HG02840 (cell line): ENCODE measurements around the gene SUSD6.

ENCODE experiments used
- ATAC-seq: cut with Tn5 transposase; IDR thresholded peaks from one replicate; pipeline ENCODE4 v1.9.1; 2021; ENCODE audit warnings: mild to moderate bottlenecking, moderate library complexity, moderate number of reproducible peaks; ENCODE audit not compliant: unreplicated experiment, low FRiP score

SUSD6 gene

GRCh38 chr14:69611172-69612013, at the start of gene SUSD6:
SUSD6 (plus strand) TSS chr14:69611596; CDS start chr14:69658593, 46,997 bp downstream.
- peak; percentile 51 for ATAC-seq

GRCh38 chr14:69561893-69562292, 49.5 kb upstream of the SUSD6 start:
- ATAC-seq, result no peak

- no peak for ATAC-seq
Observed at GRCh38 chr14:69567563-69567962, 43.8 kb upstream of the SUSD6 start.

DNA sequence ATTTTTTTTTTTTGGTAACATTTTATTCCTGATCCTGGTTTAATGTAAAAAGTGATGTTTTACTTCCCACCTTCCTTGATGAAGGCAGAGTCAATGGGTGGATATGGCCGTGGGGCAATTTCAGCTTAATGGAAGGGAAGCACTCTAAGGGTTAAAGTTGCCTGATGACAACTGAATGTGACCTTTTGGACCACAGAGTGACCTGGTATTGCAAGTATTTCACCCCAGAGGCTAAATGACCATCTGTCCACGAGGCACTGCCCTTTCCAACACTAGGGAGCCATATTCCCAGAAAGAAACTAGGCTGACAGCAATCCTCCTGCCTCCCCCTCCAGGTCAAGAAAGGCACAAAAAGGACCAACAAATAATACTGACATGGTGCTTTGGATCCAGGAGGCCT, 41.5 kb upstream of the SUSD6 start:
- ATAC-seq, result no peak

DNA sequence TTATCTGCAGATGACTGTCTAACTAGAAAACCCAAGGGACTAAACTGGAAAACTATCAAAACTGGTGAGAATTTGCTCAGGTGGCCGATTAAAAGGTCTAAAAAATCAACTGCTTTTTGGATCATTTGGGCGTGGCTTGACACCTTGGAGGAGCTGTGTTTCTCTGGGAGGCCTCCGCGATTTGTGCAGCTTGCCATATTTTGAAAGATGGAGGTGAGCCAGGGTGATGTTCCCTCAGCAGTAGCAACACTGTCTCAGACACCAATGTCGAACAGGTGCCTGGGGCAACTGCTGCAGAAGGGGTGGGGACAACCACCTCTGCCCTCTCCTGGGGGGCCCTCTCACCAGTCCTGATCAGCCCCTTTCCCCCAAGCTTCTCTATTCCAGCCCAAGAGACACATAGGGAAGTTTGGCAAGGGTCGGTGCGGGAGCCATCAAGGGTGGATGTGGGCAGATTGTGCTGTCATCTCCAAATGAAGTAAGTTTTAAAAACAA, 40.5 kb upstream of the SUSD6 start:
- ATAC-seq, result no peak

- no peak for ATAC-seq
Observed at GRCh38 chr14:69571449-69572029, 39.9 kb upstream of the SUSD6 start.

- ATAC-seq, result no peak
Observed at GRCh38 chr14:69572030-69572840, 39.2 kb upstream of the SUSD6 start.

- ATAC-seq, result no peak
Observed at GRCh38 chr14:69572841-69573135, 38.6 kb upstream of the SUSD6 start.

DNA sequence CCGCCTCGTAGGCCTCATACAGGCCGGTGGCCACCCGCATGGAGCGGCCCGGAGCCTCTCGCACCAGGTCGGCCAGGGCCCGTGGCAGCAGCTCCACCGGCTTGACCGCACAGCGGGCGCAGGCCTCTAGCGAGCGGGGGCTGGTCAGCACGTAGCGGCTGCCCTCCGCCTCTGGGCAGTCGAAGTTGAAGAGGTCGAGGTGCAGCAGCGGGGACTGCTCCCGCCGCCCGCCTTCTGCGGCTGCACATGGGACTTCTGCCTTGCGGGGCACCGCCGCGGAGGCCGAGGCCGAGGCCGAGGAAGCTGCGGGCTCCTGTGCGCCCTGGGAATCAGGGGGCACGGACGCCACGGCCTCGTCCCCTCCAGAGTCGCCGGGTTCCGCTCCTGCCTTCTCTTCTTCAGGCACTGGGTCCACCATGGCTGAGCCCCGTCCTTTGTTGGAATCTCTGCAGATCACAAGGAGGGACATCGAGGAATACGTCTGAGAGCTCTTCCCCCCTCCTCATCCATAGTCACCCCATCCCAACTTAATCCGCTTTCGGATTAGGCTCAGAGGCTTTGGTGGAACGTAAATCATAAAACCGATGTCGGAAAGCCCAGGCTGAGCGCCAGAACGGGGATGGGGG, 38.1 kb upstream of the SUSD6 start:
- ATAC-seq, result no peak

- ATAC-seq, result no peak
Observed at GRCh38 chr14:69573831-69574262, 37.5 kb upstream of the SUSD6 start.

GRCh38 chr14:69574263-69574953, 37.0 kb upstream of the SUSD6 start, which contains the start of gene CCDC177:
CCDC177 (minus strand) TSS chr14:69574871; CDS start chr14:69573622, 1,249 bp downstream.
- ATAC-seq, result no peak

- ATAC-seq, result no peak
Observed at GRCh38 chr14:69574954-69575295, 36.5 kb upstream of the SUSD6 start.

GRCh38 chr14:69579476-69579875, 31.9 kb upstream of the SUSD6 start:
- ATAC-seq, result no peak

DNA sequence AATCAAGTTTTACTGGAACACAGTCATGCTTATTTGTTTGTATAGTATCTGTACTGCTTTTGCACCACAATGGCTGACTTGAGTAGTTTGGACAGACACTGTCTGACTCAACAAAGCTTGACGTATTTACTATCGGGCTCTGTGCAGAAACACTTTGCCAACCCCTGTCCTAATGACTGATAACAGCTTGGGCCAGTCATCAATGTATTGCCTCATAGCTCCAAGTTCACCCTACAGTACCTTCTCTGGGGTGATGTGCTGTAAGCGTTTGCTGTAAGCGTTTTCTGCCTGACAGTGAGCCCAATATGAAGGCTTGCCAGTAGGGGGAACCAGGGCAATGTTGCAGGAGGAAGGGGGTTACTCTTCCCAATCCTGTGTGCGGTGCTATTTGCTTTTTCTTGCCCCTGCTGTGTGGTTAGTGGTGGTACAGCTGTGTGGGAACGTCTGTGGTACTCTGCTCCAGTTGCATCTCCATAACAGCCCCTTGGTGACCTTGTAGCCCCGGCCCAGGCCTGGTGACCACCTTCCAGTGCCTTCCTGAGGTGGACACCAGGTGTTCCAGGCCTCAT, 31.3 kb upstream of the SUSD6 start:
- no peak for ATAC-seq

GRCh38 chr14:69581316-69581935, 30.0 kb upstream of the SUSD6 start:
- no peak for ATAC-seq

- ATAC-seq, result no peak
Observed at GRCh38 chr14:69582212-69582611, 29.2 kb upstream of the SUSD6 start.

GRCh38 chr14:69582829-69583228, 28.6 kb upstream of the SUSD6 start:
- no peak for ATAC-seq

GRCh38 chr14:69584389-69584788, 27.0 kb upstream of the SUSD6 start:
- ATAC-seq, result no peak

DNA sequence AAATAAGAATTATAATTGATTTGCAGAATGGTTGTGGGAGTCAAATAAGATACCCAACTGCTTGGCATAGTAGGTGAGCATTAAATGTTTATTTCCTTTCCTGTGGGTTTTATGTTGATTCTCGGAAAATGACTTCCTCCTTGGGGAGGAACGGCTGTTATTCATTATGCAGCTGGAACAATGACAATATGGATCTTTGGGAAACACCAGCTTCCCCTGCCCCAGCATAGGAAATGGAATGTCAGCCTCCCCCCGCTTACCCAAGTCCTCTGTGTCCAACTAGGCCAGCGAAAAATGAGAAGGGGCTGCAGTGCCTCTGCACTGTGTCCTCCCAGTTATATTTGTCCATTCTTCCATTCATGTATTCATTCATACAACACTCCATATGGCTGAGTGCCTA, 25.0 kb upstream of the SUSD6 start:
- no peak for ATAC-seq
